Panc1 (cell line): Measurements from ENCODE around the gene PPP3CB. TPM values are rescaled to one million over a fixed set of nuclear protein-coding genes. Genes with fewer than 3 reads are reported as not detected.

Source experiments
- ATAC-seq: fragments of 200-7000 bp; cut with Tn5 transposase; 2 replicates; pipeline ENCODE4 v1.9.1; 2020; ENCODE audit warnings: mild to moderate bottlenecking, moderate library complexity
- BruUV-seq: library from RNA; stranded (reverse); fragments of 400-500 nt; replicated peaks from 2 replicates; lab custom pipeline; 2021; lab: Mats Ljungman, UMichigan
- CTCF ChIA-PET: fragments of 300-600 bp; sonication (Branson Sonifier 250); formaldehyde crosslinking; loops from one replicate; lab custom pipeline; 2022; ENCODE audit warnings: antibody characterized with exemption; lab: Charles Lee
- POLR2A ChIA-PET: fragments of 300-600 bp; sonication (Branson Sonifier 250); formaldehyde crosslinking; loops from one replicate; lab custom pipeline; 2022; ENCODE audit warnings: antibody characterized with exemption; lab: Charles Lee
- DNase-seq: peaks from one replicate; pipeline ENCODE4 v3.0.0-alpha.2; 2010; ENCODE audit warnings: low read depth, low spot score
- H3K27ac ChIP-seq: 2 replicates; pipeline ENCODE4 v1.5.1; 2011; ENCODE audit warnings: mild to moderate bottlenecking, low read length, inconsistent platforms
- H3K27me3 ChIP-seq: fragments of 200-500 bp; sonication (Bioruptor generic); 2 replicates; pipeline ENCODE4 v1.6.0; 2014; ENCODE audit warnings: low read length, inconsistent platforms; ENCODE audit not compliant: control insufficient read depth, insufficient read depth
- H3K36me3 ChIP-seq: fragments of 200-500 bp; sonication (Bioruptor generic); 2 replicates; pipeline ENCODE4 v1.5.1; 2014; ENCODE audit warnings: inconsistent platforms, mild to moderate bottlenecking, low read length, moderate library complexity; ENCODE audit not compliant: control insufficient read depth, insufficient read depth
- H3K4me1 ChIP-seq: 2 replicates; pipeline ENCODE4 v1.5.1; 2011; ENCODE audit warnings: inconsistent platforms, mild to moderate bottlenecking, low read length, moderate library complexity; ENCODE audit not compliant: control insufficient read depth, insufficient read depth
- H3K4me3 ChIP-seq, 2 experiments: 2 replicates each; pipeline ENCODE4 v1.5.1; 2011 to 2012; ENCODE audit warnings: low read depth in 2 of 2, low read length in 2 of 2, mild to moderate bottlenecking in 2 of 2, inconsistent platforms in 1 of 2, moderate library complexity in 1 of 2
- H3K9me3 ChIP-seq: fragments of 200-500 bp; sonication (Bioruptor generic); 2 replicates; pipeline ENCODE4 v1.5.1; 2014; ENCODE audit warnings: low read depth, mild to moderate bottlenecking, inconsistent platforms, low read length, moderate library complexity; ENCODE audit not compliant: control insufficient read depth, insufficient read depth
- POLR2AphosphoS5 ChIP-seq: IDR thresholded peaks from 2 replicates; pipeline ENCODE4 v1.6.1; 2012; ENCODE audit warnings: mild to moderate bottlenecking, low read depth, low read length, moderate library complexity
- REST ChIP-seq, 2 experiments: IDR thresholded peaks; 2 replicates each; pipeline ENCODE4 v1.6.1; 2011 to 2012; ENCODE audit warnings: low read depth in 2 of 2, control low read depth in 1 of 2, low read length in 1 of 2, mild to moderate bottlenecking in 1 of 2, moderate library complexity in 1 of 2; ENCODE audit not compliant: insufficient read depth in 1 of 2
- SIN3A ChIP-seq: IDR thresholded peaks from 2 replicates; pipeline ENCODE4 v1.6.1; 2012; ENCODE audit warnings: low read depth, mild to moderate bottlenecking, low read length, moderate library complexity, borderline replicate concordance; ENCODE audit not compliant: insufficient read depth
- TCF7L2 ChIP-seq: IDR thresholded peaks from 2 replicates; pipeline ENCODE4 v1.6.1; 2011; ENCODE audit warnings: mild to moderate bottlenecking, low read depth, low read length, inconsistent platforms
- in situ Hi-C: cut with HindIII; loops from 2 replicates; pipeline ENCODE4 v1.10.0; 2016; ENCODE audit warnings: low sequenced_read_pairs, low pct_unique_long_range_greater_than_20kb
- intact Hi-C: fragments of 100-400 bp; cut with micrococcal nuclease; formaldehyde crosslinking; loops from one replicate; pipeline ENCODE4 v1.10.0; 2022; ENCODE audit not compliant: unreplicated experiment
- total RNA-seq: library from RNA; stranded (reverse); gene quantifications from one replicate; pipeline ENCODE4 v1.2.1, GENCODE V29; 2021; ENCODE audit not compliant: unreplicated experiment
- TF ChIP-seq, protein P1 (sequence below): fragments of 450-650 bp; IDR thresholded peaks from 2 replicates; pipeline ENCODE4 v1.5.1; 2017; ENCODE audit warnings: mild to moderate bottlenecking

The PPP3CB gene
- total RNA-seq, 1 experiment from 2014 or later: 34.8 TPM

GRCh38 chr10:73506074-73506473 lies 10.2 kb upstream of the PPP3CB start:
- BruUV-seq: no TSS peak
- no peaks in the 10 kb centered on the region for H3K27me3 ChIP-seq
- intact Hi-C loops (no loop called here), in situ Hi-C loops (no loop called here)
- no peak overlapping the region for H3K4me3 ChIP-seq
- H3K4me1 ChIP-seq: no peaks in the 10 kb centered on the region
- H3K27ac ChIP-seq: no peak overlapping the region
- no peaks in the 10 kb centered on the region for H3K36me3 ChIP-seq
- no peak for TF ChIP-seq REST (IDR thresholded peaks at IDR 0.05; ENCODE audit: insufficient read depth in 1 of 2, low read depth in 2 of 2, low read length in 1 of 2)
- TF ChIP-seq, protein P1, sequence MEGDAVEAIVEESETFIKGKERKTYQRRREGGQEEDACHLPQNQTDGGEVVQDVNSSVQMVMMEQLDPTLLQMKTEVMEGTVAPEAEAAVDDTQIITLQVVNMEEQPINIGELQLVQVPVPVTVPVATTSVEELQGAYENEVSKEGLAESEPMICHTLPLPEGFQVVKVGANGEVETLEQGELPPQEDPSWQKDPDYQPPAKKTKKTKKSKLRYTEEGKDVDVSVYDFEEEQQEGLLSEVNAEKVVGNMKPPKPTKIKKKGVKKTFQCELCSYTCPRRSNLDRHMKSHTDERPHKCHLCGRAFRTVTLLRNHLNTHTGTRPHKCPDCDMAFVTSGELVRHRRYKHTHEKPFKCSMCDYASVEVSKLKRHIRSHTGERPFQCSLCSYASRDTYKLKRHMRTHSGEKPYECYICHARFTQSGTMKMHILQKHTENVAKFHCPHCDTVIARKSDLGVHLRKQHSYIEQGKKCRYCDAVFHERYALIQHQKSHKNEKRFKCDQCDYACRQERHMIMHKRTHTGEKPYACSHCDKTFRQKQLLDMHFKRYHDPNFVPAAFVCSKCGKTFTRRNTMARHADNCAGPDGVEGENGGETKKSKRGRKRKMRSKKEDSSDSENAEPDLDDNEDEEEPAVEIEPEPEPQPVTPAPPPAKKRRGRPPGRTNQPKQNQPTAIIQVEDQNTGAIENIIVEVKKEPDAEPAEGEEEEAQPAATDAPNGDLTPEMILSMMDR: no peak
- no peak for TF ChIP-seq SIN3A
- no peak for TF ChIP-seq POLR2AphosphoS5
- no peak for TF ChIP-seq TCF7L2
- CTCF ChIA-PET: no interaction called here
- ATAC-seq (no peak), DNase-seq (no peak)
- H3K9me3 ChIP-seq: no peaks in the 10 kb centered on the region
- POLR2A ChIA-PET: no interaction called here

GRCh38 chr10:73503037-73503436 lies 7.2 kb upstream of the PPP3CB start:
- intact Hi-C loops (no loop called here), in situ Hi-C loops (no loop called here)
- no TSS peak for BruUV-seq
- CTCF ChIA-PET: no interaction called here
- H3K27ac ChIP-seq: no peak overlapping the region
- no peak for TF ChIP-seq TCF7L2
- TF ChIP-seq, protein P1: no peak
- no peak for TF ChIP-seq SIN3A
- no peak for TF ChIP-seq POLR2AphosphoS5
- TF ChIP-seq REST (IDR thresholded peaks at IDR 0.05; ENCODE audit: insufficient read depth in 1 of 2, low read depth in 2 of 2, low read length in 1 of 2): no peak
- DNase-seq (no peak), ATAC-seq (no peak)
- H3K36me3 ChIP-seq: no peaks in the 10 kb centered on the region
- H3K27me3 ChIP-seq: no peaks in the 10 kb centered on the region
- H3K4me1 ChIP-seq: no peaks in the 10 kb centered on the region
- H3K9me3 ChIP-seq: no peaks in the 10 kb centered on the region
- POLR2A ChIA-PET: no interaction called here
- H3K4me3 ChIP-seq: no peak overlapping the region
